Endothelial cell of umbilical vein (primary cell): ENCODE results near the gene CLRN3. TPM values are rescaled to one million over a fixed set of nuclear protein-coding genes. Genes with fewer than 3 reads are reported as not detected.

Source experiments
- BruUV-seq: library from RNA; stranded (reverse); fragments of 400-500 nt; replicated peaks from 2 replicates; lab custom pipeline; 2021; lab: Mats Ljungman, UMichigan
- CTCF ChIA-PET: fragments of 300-600, 350-600 bp; sonication (Branson Sonifier 250); formaldehyde crosslinking; loops from one replicate; lab custom pipeline; 2021; ENCODE audit warnings: antibody characterized with exemption, inconsistent platforms; lab: Charles Lee
- POLR2A ChIA-PET: fragments of 300-600, 350-600 bp; sonication (Branson Sonifier 250); formaldehyde crosslinking; loops from one replicate; lab custom pipeline; 2021; ENCODE audit warnings: antibody characterized with exemption, inconsistent platforms; lab: Charles Lee
- DNase-seq: peaks from one replicate; pipeline ENCODE4 v3.0.0-alpha.2; 2011; ENCODE audit warnings: low read depth, low spot score
- FAIRE-seq: peaks from 2 replicates; lab custom pipeline; 2011; peaks lifted over from hg19 to GRCh38; lab: Jason Lieb, UNC
- H2AFZ ChIP-seq: 2 replicates; pipeline ENCODE4 v1.6.0; 2012; ENCODE audit warnings: low read depth, low read length, control low read depth, inconsistent platforms
- H3K27ac ChIP-seq: 2 replicates; pipeline ENCODE4 v1.5.1; 2011; ENCODE audit warnings: low read depth, mild to moderate bottlenecking, control low read depth, low read length, moderate library complexity; ENCODE audit not compliant: insufficient read depth
- H3K27me3 ChIP-seq, 2 experiments: 2 replicates each; pipeline versions ENCODE4 v1.6.0 to v1.6.1; 2011; ENCODE audit warnings: low read length in 2 of 2, mixed read lengths in 1 of 2; ENCODE audit not compliant: control insufficient read depth in 2 of 2, insufficient read depth in 2 of 2
- H3K36me3 ChIP-seq, 2 experiments: 2 replicates in 1 of 2; 3 replicates in 1 of 2; pipeline ENCODE4 v1.5.1; 2011; ENCODE audit warnings: low read length in 2 of 2, mild to moderate bottlenecking in 1 of 2, moderate library complexity in 1 of 2; ENCODE audit not compliant: control insufficient read depth in 2 of 2, insufficient read depth in 2 of 2; ENCODE audit errors: extremely low read depth in 1 of 2
- H3K4me1 ChIP-seq: 3 replicates; pipeline ENCODE4 v1.5.1; 2011; ENCODE audit warnings: mild to moderate bottlenecking, low read length; ENCODE audit not compliant: control insufficient read depth, insufficient read depth; ENCODE audit errors: extremely low read depth
- H3K4me2 ChIP-seq: 2 replicates; pipeline ENCODE4 v1.6.1; 2011; ENCODE audit warnings: low read length, control low read depth, mixed read lengths; ENCODE audit not compliant: insufficient read depth
- H3K4me3 ChIP-seq, 3 experiments: fragments of 200-600 bp in 1 of 3; sonication (generic), shearing (Covaris generic) in 1 of 3; replicated peaks in 1 of 3; 2 replicates each; pipeline ENCODE4 v1.5.1; 2011 to 2016; ENCODE audit warnings: control low read depth in 3 of 3, low read length in 3 of 3, mild to moderate bottlenecking in 2 of 3, inconsistent platforms in 1 of 3, low read depth in 1 of 3, moderate library complexity in 1 of 3; ENCODE audit not compliant: insufficient read depth in 1 of 3
- H3K79me2 ChIP-seq: 2 replicates; pipeline ENCODE4 v1.6.0; 2012; ENCODE audit warnings: low read length, inconsistent platforms; ENCODE audit not compliant: control insufficient read depth, insufficient read depth
- H3K9ac ChIP-seq: replicated peaks from 2 replicates; pipeline ENCODE3; 2011; ENCODE audit warnings: low read length, control low read depth; ENCODE audit not compliant: insufficient read depth; ENCODE audit errors: extremely low read depth
- H3K9me1 ChIP-seq: replicated peaks from 3 replicates; pipeline ENCODE4 v1.6.0; 2011; ENCODE audit warnings: mild to moderate bottlenecking, low read length; ENCODE audit not compliant: control insufficient read depth, insufficient read depth; ENCODE audit errors: extremely low read depth
- H3K9me3 ChIP-seq: replicated peaks from 2 replicates; pipeline ENCODE4 v1.5.1; 2012; ENCODE audit warnings: low read length, inconsistent platforms; ENCODE audit not compliant: control insufficient read depth, insufficient read depth
- H4K20me1 ChIP-seq: replicated peaks from 2 replicates; pipeline ENCODE3; 2011; ENCODE audit warnings: mild to moderate bottlenecking, low read length; ENCODE audit not compliant: control insufficient read depth, insufficient read depth; ENCODE audit errors: extremely low read depth
- CTCF ChIP-seq, 2 donors: IDR thresholded peaks; 1 replicate in 1 of 2; 2 replicates in 1 of 2; pipeline ENCODE4 v1.5.1; 2011; ENCODE audit warnings: low read length in 2 of 2, mild to moderate bottlenecking in 2 of 2, moderate library complexity in 2 of 2, control low read depth in 1 of 2, inconsistent platforms in 1 of 2, low read depth in 1 of 2; ENCODE audit not compliant: insufficient read depth in 1 of 2; ENCODE audit errors: extremely low read depth in 1 of 2
- EZH2 ChIP-seq: IDR thresholded peaks from 2 replicates; pipeline ENCODE4 v1.6.1; 2012; ENCODE audit warnings: borderline replicate concordance, low read depth, mild to moderate bottlenecking, moderate library complexity, low read length, inconsistent platforms; ENCODE audit not compliant: severe bottlenecking
- GATA2 ChIP-seq: IDR thresholded peaks from 2 replicates; pipeline ENCODE4 v1.7.0; 2011; ENCODE audit warnings: low read depth, mild to moderate bottlenecking, moderate library complexity, mixed read lengths, low read length; ENCODE audit not compliant: insufficient read length, insufficient read depth
- JUN ChIP-seq: IDR thresholded peaks from 2 replicates; pipeline ENCODE4 v1.6.1; 2011; ENCODE audit warnings: borderline replicate concordance, low read depth; ENCODE audit not compliant: insufficient read length, insufficient read depth
- POLR2A ChIP-seq: IDR thresholded peaks from 2 replicates; pipeline ENCODE4 v1.6.1; 2012; ENCODE audit warnings: low read depth, mild to moderate bottlenecking, control low read depth, low read length
- POLR2AphosphoS5 ChIP-seq: IDR thresholded peaks from 2 replicates; pipeline ENCODE4 v1.6.1; 2012; ENCODE audit warnings: low read depth, mild to moderate bottlenecking, control low read depth, low read length, moderate library complexity; ENCODE audit not compliant: insufficient read depth
- dilution Hi-C: fragments of 300-500 bp; cut with MboI; formaldehyde crosslinking; loops from one replicate; pipeline ENCODE4 v1.15.0; 2019; ENCODE audit warnings: low sequenced_read_pairs; ENCODE audit not compliant: extremely low pct_ligation_motif_present
- intact Hi-C: fragments of 100-400 bp; cut with micrococcal nuclease; formaldehyde crosslinking; loops from one replicate; pipeline ENCODE4 v1.10.0; 2022
- polyA plus RNA-seq, 4 experiments: library from polyadenylated mRNA; depleted of rRNA in 3 of 4; stranded (reverse) in 3 of 4; unstranded in 1 of 4; fragments of >200 nt; gene quantifications; 2 replicates each; pipeline versions ENCODE4 v1.2.1 to v1.2.3, GENCODE V29; 2011 to 2012; ENCODE audit warnings: missing spikeins in 1 of 4
- total RNA-seq: library from RNA; stranded (reverse); gene quantifications from 2 replicates; pipeline ENCODE4 v1.2.3, GENCODE V29; 2021

Gene CLRN3
- total and polyA plus RNA-seq, 2 donors (not counting 3 experiments of a cell fraction or from before 2014, with no cell fraction given): 0.07 TPM; not detected in 1

- POLR2A ChIA-PET: no interaction called here
- no TSS peak for BruUV-seq
- Histone ChIP-seq H4K20me1 (no peaks in the 10 kb centered on the region), H3K27me3 (peaks cover 0 to 4% of the 10 kb centered on the region in 2 experiments), H3K27ac (no peak overlapping the region), H3K79me2 (no peaks in the 10 kb centered on the region), H3K36me3 (no peaks in the 10 kb centered on the region), H3K4me3 (no peak overlapping the region), H3K4me2 (no peak overlapping the region), H3K9ac (no peak overlapping the region), H3K9me1 (no peaks in the 10 kb centered on the region), H2AFZ (no peak overlapping the region), H3K9me3 (no peaks in the 10 kb centered on the region), H3K4me1 (peaks cover 15% of the 10 kb centered on the region)
- no peak for FAIRE-seq
- no peak for TF ChIP-seq JUN
- TF ChIP-seq POLR2AphosphoS5: no peak
- TF ChIP-seq EZH2: no peak
- TF ChIP-seq GATA2: no peak
- TF ChIP-seq POLR2A: no peak
- TF ChIP-seq CTCF (IDR thresholded peaks at IDR 0.05; ENCODE audit: extremely low read depth in 1 of 2, insufficient read depth in 1 of 2, low read depth in 1 of 2, low read length in 2 of 2): no peak
- intact Hi-C loops: no loop called here
- CTCF ChIA-PET: interaction anchor here (1.3 to 1.6 kb wide), 2 partner anchors 11 to 125 kb away, joined by 3 read pairs; no protein-coding TSS in a partner anchor
- dilution Hi-C loops: no loop called here
- no peak for DNase-seq
Observed at GRCh38 chr10:127886371-127887051, 6.2 kb downstream of the CLRN3 start.
